Endothelial cell of umbilical vein (primary cell): ENCODE data around the gene L3MBTL4. TPM values are rescaled to one million over a fixed set of nuclear protein-coding genes. Genes with fewer than 3 reads are reported as not detected.

Experiments
- BruUV-seq: library from RNA; stranded (reverse); fragments of 400-500 nt; replicated peaks from 2 replicates; lab custom pipeline; 2021; lab: Mats Ljungman, UMichigan
- CTCF ChIA-PET: fragments of 300-600, 350-600 bp; sonication (Branson Sonifier 250); formaldehyde crosslinking; loops from one replicate; lab custom pipeline; 2021; ENCODE audit warnings: antibody characterized with exemption, inconsistent platforms; lab: Charles Lee
- POLR2A ChIA-PET: fragments of 300-600, 350-600 bp; sonication (Branson Sonifier 250); formaldehyde crosslinking; loops from one replicate; lab custom pipeline; 2021; ENCODE audit warnings: antibody characterized with exemption, inconsistent platforms; lab: Charles Lee
- DNase-seq: peaks from one replicate; pipeline ENCODE4 v3.0.0-alpha.2; 2011; ENCODE audit warnings: low read depth, low spot score
- FAIRE-seq: peaks from 2 replicates; lab custom pipeline; 2011; peaks lifted over from hg19 to GRCh38; lab: Jason Lieb, UNC
- H2AFZ ChIP-seq: 2 replicates; pipeline ENCODE4 v1.6.0; 2012; ENCODE audit warnings: low read depth, low read length, control low read depth, inconsistent platforms
- H3K27ac ChIP-seq: 2 replicates; pipeline ENCODE4 v1.5.1; 2011; ENCODE audit warnings: low read depth, mild to moderate bottlenecking, control low read depth, low read length, moderate library complexity; ENCODE audit not compliant: insufficient read depth
- H3K27me3 ChIP-seq, 2 experiments: 2 replicates each; pipeline versions ENCODE4 v1.6.0 to v1.6.1; 2011; ENCODE audit warnings: low read length in 2 of 2, mixed read lengths in 1 of 2; ENCODE audit not compliant: control insufficient read depth in 2 of 2, insufficient read depth in 2 of 2
- H3K36me3 ChIP-seq, 2 experiments: 2 replicates in 1 of 2; 3 replicates in 1 of 2; pipeline ENCODE4 v1.5.1; 2011; ENCODE audit warnings: low read length in 2 of 2, mild to moderate bottlenecking in 1 of 2, moderate library complexity in 1 of 2; ENCODE audit not compliant: control insufficient read depth in 2 of 2, insufficient read depth in 2 of 2; ENCODE audit errors: extremely low read depth in 1 of 2
- H3K4me1 ChIP-seq: 3 replicates; pipeline ENCODE4 v1.5.1; 2011; ENCODE audit warnings: mild to moderate bottlenecking, low read length; ENCODE audit not compliant: control insufficient read depth, insufficient read depth; ENCODE audit errors: extremely low read depth
- H3K4me2 ChIP-seq: 2 replicates; pipeline ENCODE4 v1.6.1; 2011; ENCODE audit warnings: low read length, control low read depth, mixed read lengths; ENCODE audit not compliant: insufficient read depth
- H3K4me3 ChIP-seq, 3 experiments: fragments of 200-600 bp in 1 of 3; sonication (generic), shearing (Covaris generic) in 1 of 3; replicated peaks in 1 of 3; 2 replicates each; pipeline ENCODE4 v1.5.1; 2011 to 2016; ENCODE audit warnings: control low read depth in 3 of 3, low read length in 3 of 3, mild to moderate bottlenecking in 2 of 3, inconsistent platforms in 1 of 3, low read depth in 1 of 3, moderate library complexity in 1 of 3; ENCODE audit not compliant: insufficient read depth in 1 of 3
- H3K79me2 ChIP-seq: 2 replicates; pipeline ENCODE4 v1.6.0; 2012; ENCODE audit warnings: low read length, inconsistent platforms; ENCODE audit not compliant: control insufficient read depth, insufficient read depth
- H3K9ac ChIP-seq: replicated peaks from 2 replicates; pipeline ENCODE3; 2011; ENCODE audit warnings: low read length, control low read depth; ENCODE audit not compliant: insufficient read depth; ENCODE audit errors: extremely low read depth
- H3K9me1 ChIP-seq: replicated peaks from 3 replicates; pipeline ENCODE4 v1.6.0; 2011; ENCODE audit warnings: mild to moderate bottlenecking, low read length; ENCODE audit not compliant: control insufficient read depth, insufficient read depth; ENCODE audit errors: extremely low read depth
- H3K9me3 ChIP-seq: replicated peaks from 2 replicates; pipeline ENCODE4 v1.5.1; 2012; ENCODE audit warnings: low read length, inconsistent platforms; ENCODE audit not compliant: control insufficient read depth, insufficient read depth
- H4K20me1 ChIP-seq: replicated peaks from 2 replicates; pipeline ENCODE3; 2011; ENCODE audit warnings: mild to moderate bottlenecking, low read length; ENCODE audit not compliant: control insufficient read depth, insufficient read depth; ENCODE audit errors: extremely low read depth
- CTCF ChIP-seq, 2 donors: IDR thresholded peaks; 1 replicate in 1 of 2; 2 replicates in 1 of 2; pipeline ENCODE4 v1.5.1; 2011; ENCODE audit warnings: low read length in 2 of 2, mild to moderate bottlenecking in 2 of 2, moderate library complexity in 2 of 2, control low read depth in 1 of 2, inconsistent platforms in 1 of 2, low read depth in 1 of 2; ENCODE audit not compliant: insufficient read depth in 1 of 2; ENCODE audit errors: extremely low read depth in 1 of 2
- EZH2 ChIP-seq: IDR thresholded peaks from 2 replicates; pipeline ENCODE4 v1.6.1; 2012; ENCODE audit warnings: borderline replicate concordance, low read depth, mild to moderate bottlenecking, moderate library complexity, low read length, inconsistent platforms; ENCODE audit not compliant: severe bottlenecking
- FOS ChIP-seq: IDR thresholded peaks from 2 replicates; pipeline ENCODE4 v1.6.1; 2011; ENCODE audit warnings: mild to moderate bottlenecking, low read length, moderate library complexity, borderline replicate concordance; ENCODE audit not compliant: insufficient read depth
- GATA2 ChIP-seq: IDR thresholded peaks from 2 replicates; pipeline ENCODE4 v1.7.0; 2011; ENCODE audit warnings: low read depth, mild to moderate bottlenecking, moderate library complexity, mixed read lengths, low read length; ENCODE audit not compliant: insufficient read length, insufficient read depth
- JUN ChIP-seq: IDR thresholded peaks from 2 replicates; pipeline ENCODE4 v1.6.1; 2011; ENCODE audit warnings: borderline replicate concordance, low read depth; ENCODE audit not compliant: insufficient read length, insufficient read depth
- MAX ChIP-seq: IDR thresholded peaks from 2 replicates; pipeline ENCODE4 v1.6.1; 2011; ENCODE audit not compliant: insufficient read depth, insufficient read length
- MYC ChIP-seq: IDR thresholded peaks from one replicate; pipeline ENCODE4 v1.6.1; 2011; ENCODE audit warnings: mild to moderate bottlenecking, low read depth, low read length
- POLR2A ChIP-seq: IDR thresholded peaks from 2 replicates; pipeline ENCODE4 v1.6.1; 2012; ENCODE audit warnings: low read depth, mild to moderate bottlenecking, control low read depth, low read length
- POLR2AphosphoS5 ChIP-seq: IDR thresholded peaks from 2 replicates; pipeline ENCODE4 v1.6.1; 2012; ENCODE audit warnings: low read depth, mild to moderate bottlenecking, control low read depth, low read length, moderate library complexity; ENCODE audit not compliant: insufficient read depth
- dilution Hi-C: fragments of 300-500 bp; cut with MboI; formaldehyde crosslinking; loops from one replicate; pipeline ENCODE4 v1.15.0; 2019; ENCODE audit warnings: low sequenced_read_pairs; ENCODE audit not compliant: extremely low pct_ligation_motif_present
- intact Hi-C: fragments of 100-400 bp; cut with micrococcal nuclease; formaldehyde crosslinking; loops from one replicate; pipeline ENCODE4 v1.10.0; 2022
- polyA plus RNA-seq, 4 experiments: library from polyadenylated mRNA; depleted of rRNA in 3 of 4; stranded (reverse) in 3 of 4; unstranded in 1 of 4; fragments of >200 nt; gene quantifications; 2 replicates each; pipeline versions ENCODE4 v1.2.1 to v1.2.3, GENCODE V29; 2011 to 2012; ENCODE audit warnings: missing spikeins in 1 of 4
- total RNA-seq: library from RNA; stranded (reverse); gene quantifications from 2 replicates; pipeline ENCODE4 v1.2.3, GENCODE V29; 2021

L3MBTL4 gene
- total and polyA plus RNA-seq, 2 donors (not counting 3 experiments of a cell fraction or from before 2014, with no cell fraction given) = 0.80 TPM; not detected in 1

DNA sequence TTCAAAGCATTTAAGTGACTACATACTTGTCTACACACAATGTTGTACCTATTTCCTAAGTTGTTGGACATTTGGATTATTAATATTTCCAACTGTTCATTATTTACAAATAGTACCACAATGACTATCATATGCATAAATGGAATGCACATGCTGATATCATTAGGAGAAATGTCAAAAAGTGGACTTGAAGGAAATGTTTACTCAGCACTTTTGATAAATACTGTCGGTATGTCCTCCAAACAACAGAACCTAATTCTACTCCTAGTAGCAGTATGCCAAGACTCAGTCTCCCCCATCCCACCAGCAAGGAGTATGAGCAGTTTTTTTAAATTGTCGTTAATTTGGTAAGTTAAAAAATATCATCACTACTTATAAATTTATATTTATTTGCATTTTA, 116.8 kb downstream of the L3MBTL4 start:
- dilution Hi-C loops (no loop called here), intact Hi-C loops (no loop called here)
- Histone ChIP-seq H3K9ac (no peak overlapping the region), H3K9me1 (no peaks in the 10 kb centered on the region), H3K4me3 (no peak overlapping the region), H3K4me2 (no peak overlapping the region), H4K20me1 (no peaks in the 10 kb centered on the region), H3K27ac (no peak overlapping the region), H3K79me2 (no peaks in the 10 kb centered on the region), H3K9me3 (no peaks in the 10 kb centered on the region), H2AFZ (no peak overlapping the region), H3K27me3 (no peaks in the 10 kb centered on the region), H3K36me3 (no peaks in the 10 kb centered on the region), H3K4me1 (no peaks in the 10 kb centered on the region)
- BruUV-seq = no TSS peak
- POLR2A ChIA-PET = no interaction called here
- TF ChIP-seq EZH2 = no peak
- no peak for TF ChIP-seq POLR2A
- no peak for TF ChIP-seq JUN
- no peak for TF ChIP-seq MYC
- no peak for TF ChIP-seq CTCF (IDR thresholded peaks at IDR 0.05; ENCODE audit: extremely low read depth in 1 of 2, insufficient read depth in 1 of 2, low read depth in 1 of 2, low read length in 2 of 2)
- TF ChIP-seq MAX = no peak
- TF ChIP-seq GATA2 = no peak
- no peak for TF ChIP-seq FOS
- no peak for TF ChIP-seq POLR2AphosphoS5
- CTCF ChIA-PET = no interaction called here
- FAIRE-seq (no peak), DNase-seq (no peak)
